Head of caudate nucleus (tissue), 42 donors: Measurements from ENCODE around the gene NDUFS7.

ENCODE experiments used
- DNase-seq, 42 donors: peaks; one replicate each; pipeline versions ENCODE4 v3.0.0 to v3.0.0-alpha.2; 2020 to 2021; ENCODE audit warnings: mixed read lengths in 7 of 42
- intact Hi-C: fragments of 100-400 bp; cut with DNase I; formaldehyde crosslinking; loops from one replicate; pipeline ENCODE4 v1.15.0; 2022

Gene NDUFS7

DNA sequence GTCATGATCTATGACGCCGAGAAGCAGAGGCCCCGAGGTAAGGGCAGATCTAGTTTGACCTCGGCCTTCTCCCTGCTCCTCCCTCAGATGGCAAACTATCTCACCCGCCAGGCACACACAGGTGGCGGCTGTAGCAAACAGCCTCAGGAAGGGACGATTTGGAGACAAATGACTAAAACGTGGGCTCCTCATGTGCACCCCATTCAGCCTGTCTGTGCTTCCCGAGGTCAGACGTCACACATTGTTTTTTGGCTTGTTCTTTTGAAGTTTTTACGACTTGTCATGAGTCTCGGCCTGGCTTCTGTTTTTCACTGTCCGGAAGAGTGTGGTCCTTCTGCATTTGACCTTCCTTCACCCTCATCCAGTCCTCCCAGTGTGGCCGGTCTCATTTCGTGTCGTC lies 38.7 kb downstream of the NDUFS7 start:
- DNase-seq = no peak
- intact Hi-C loops = no loop called here

DNA sequence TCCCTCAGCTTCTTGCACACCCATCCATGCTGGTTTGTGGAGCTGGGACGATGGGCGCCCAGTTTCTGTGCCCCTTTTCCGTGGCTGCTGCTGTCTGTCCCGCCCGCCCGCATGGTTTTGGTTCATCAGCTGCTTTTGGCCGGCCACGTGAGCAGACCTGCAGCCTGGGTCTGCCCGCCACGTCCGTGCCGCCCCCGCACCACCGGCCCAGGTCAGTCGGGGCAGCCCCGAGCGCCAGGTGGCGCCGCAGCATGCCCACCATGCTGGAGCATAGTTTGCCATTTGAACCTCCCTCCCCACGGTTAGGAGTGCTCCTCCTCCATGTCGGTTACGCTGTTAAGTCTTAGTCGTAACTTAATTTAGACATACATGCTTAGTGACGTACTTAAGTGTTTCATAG lies 39.2 kb downstream of the NDUFS7 start:
- intact Hi-C loops = no loop called here
- no peak for DNase-seq

DNA sequence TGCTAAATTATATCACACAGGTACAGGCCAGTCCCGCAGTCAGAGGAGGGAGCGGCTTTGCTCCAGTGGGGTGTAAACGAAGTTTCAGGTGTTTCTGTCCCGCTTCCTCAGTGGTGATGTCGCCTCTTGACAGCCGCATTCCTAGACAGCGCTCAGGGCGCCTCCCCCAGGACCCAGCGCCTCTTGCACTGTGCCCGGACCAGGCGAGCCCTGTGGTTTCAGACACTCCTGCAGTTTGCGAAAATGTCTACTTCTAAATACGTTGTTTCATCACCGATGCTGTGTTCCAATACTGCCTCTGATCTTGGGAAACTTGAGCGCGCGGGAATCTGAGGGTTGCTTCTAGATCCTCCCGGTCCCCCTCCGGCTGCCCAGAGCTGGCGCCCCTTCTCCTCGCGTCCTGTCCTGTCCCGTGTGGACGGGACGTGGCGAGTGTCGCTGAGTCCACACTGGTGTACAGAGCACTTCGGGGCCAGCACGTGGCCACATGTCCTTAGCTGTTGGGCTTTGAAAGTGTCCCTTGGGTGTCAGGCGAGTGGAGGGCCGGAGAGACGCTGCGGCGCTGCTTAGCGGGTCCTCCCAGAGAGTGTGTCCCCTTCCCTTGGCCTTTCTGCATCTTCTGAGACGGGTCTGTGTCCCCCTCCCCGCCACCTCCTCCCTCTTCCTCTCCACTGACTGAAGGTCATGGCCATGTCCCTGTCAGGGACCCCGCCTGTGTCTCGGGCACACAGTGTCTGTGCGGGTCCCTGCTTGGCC lies 39.9 kb downstream of the NDUFS7 start:
- intact Hi-C loops = no loop called here
- no peak for DNase-seq

DNA sequence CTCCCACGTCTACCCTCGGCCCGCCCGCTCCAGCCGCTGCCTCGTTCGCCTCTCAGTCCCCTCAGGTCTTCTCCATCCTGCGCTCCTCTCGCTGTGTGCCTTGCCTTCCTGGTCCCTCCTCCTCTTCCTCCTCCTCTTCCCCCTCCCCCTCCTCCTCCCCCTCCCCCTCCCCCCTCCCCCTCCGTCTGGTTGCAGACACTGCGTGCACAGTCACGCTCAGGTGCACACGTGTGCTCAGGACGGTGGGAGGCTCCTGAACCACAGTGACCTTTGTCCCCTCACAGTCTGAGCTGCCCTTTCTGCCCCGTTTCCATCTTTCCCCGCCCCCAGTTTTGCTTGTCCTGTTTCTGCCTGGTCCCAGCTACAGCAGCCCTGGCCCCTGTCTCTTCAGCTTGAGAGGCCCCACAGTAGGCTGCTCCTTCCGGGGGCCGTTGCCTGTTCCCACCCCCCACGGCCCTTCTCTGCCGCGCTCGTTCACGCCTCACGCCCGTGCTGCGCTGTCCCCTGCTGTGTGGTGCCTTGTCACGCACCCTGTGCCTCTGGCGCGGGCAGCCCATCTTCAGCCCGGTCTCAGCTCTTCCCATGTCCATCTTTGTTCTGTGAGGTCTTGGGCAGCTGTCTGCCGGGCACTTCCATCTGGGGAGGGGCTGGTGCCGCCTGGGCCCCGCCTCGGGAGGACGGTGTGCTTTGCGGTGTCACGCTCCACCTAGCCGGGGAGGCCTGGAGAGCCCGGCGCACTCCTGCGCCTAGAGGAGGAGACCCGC lies 40.7 kb downstream of the NDUFS7 start:
- intact Hi-C loops = no loop called here
- no peak for DNase-seq

DNA sequence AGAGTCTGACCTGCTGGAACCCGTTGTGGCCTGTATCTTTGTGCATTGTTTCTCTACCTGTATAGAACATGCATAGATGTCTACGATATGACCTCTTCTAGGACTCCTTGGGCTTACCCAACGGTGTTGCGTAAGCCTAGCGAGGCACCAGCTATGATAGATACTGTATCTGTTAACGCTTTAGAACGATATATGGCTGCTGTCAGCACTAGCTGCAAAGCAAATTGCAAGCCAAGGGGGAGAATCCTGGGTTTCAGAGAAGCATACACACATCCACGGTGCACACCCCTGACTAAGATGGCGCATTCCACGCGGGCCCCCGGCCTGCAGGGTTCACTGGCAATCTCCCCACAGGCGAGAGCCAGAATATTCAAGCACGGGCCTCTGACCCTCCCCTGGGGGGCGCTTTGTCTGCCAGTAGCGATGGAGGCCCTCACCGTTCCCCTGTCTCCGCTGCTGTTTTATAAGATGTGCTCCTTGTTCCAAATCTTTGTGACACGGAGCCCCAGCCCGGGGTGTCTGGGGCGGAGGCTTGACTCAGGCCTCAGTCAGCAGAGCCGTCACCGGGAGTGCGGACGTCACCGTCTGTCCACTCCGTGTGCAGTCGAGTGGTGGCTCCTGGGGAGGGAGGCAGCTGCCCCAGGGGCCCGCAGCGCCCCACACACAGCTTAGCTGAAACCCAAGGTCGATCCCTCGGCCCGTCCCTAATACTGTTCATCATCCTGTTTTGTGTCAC lies 41.6 kb downstream of the NDUFS7 start:
- intact Hi-C loops = no loop called here
- DNase-seq = no peak

DNA sequence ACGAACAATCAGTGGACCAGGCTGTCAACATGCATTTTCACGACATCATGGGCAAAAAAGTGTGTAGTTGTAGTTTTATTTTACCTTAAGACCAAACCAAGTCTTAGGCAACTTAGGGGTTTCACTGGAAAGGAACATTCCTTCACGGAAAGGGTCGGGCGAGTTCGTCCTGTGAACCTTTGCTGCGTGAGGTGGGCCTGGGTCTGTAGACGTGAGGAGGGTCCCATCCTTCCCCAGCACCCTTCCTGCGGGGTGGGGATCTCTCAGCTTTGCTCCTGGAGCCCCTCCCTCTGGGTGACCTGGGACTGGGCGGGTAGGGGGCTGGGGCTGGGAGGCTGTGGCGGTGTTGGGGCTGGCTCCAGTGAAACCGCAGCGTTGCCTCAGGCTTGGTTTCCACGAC lies 42.2 kb downstream of the NDUFS7 start:
- intact Hi-C loops = no loop called here
- no peak for DNase-seq

DNA sequence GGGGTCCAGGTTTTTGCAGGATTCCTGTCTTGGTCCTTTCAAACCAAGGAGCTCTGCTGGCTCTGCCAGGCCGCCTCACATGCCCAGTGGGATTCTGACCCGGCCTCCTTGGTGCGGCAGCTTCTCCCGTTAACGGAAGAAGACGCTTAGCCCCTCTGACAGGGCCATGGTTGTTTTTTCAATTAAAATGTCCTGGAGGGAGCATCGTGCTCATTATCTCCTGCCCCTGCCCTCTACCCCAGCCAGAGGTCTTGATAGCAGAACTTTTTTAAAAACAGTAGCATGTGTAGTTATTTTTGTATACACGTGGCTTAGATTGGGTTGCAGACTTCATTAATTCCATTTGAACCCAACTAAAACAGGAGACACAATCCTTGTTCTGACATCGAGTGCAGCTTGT lies 43.0 kb downstream of the NDUFS7 start:
- intact Hi-C loops = no loop called here
- DNase-seq = no peak

DNA sequence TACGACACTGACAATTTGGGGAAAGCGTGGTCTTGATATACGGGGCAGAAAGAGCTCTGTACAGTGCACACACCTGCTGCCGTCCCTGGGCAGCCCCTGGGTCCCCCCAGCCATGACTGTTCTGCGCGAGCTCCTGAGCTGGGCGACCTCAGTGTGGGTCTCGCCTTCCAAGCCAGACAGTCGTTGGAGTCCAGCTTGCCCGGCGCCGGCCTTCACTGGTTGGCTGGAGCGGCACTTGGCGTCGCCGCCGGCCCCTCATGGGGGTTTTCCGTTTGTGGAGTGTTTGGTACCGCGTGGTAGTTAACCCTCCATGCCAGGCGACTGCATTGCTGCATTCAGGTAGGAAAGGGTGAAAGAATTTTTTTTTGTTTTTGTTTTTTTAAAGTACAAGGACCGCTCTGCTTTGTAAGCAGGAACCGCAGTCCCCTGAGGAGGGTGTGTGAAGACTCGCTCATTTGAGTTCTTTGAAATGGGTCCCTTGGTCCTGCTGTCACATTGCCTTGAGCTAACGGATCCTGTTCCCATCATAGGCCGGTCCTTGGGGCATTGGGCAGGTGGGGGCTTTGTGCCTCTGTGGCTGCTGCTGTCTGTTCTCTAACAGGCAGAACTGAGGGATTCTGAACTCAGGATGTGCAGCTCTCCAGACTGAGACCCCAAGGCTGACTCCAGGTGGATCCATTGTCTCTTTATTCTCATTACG lies 43.7 kb downstream of the NDUFS7 start:
- intact Hi-C loops = no loop called here
- peak in 7 of 42 donors; percentile 40 to 69 (median 49) for DNase-seq

DNA sequence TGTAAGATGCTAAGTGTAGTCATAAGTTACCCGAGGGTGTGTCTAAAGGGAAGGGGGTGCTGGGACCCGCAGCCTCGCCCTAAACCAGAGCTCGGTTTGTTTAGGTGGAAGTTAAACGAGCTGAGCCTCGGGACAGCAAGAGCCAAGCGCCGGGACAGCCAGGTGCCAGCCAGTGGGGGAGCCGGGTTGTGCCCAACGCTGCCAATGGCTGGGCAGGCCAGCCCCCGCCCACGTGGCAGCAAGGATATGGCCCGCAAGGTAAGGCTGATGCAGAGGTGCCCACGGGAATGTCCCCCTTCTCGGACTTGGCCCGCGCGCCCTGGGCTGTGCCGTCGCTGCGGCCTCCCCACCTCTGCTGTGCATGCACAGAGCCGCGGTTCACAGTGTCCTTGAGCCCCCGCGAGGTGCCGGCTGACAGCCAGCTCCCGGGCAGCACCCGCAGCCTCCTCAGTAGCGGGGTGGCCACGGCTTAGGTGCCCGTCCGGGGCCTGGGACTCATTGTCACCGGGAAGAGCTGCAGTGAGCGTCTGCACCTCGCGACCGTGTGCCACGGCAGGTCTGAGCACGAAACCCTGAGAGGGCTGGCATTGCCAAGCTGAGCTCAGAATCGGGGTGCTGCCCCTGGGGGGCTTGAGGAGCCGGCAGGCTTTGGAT lies 45.2 kb downstream of the NDUFS7 start:
- no peak for DNase-seq
- intact Hi-C loops = no loop called here

DNA sequence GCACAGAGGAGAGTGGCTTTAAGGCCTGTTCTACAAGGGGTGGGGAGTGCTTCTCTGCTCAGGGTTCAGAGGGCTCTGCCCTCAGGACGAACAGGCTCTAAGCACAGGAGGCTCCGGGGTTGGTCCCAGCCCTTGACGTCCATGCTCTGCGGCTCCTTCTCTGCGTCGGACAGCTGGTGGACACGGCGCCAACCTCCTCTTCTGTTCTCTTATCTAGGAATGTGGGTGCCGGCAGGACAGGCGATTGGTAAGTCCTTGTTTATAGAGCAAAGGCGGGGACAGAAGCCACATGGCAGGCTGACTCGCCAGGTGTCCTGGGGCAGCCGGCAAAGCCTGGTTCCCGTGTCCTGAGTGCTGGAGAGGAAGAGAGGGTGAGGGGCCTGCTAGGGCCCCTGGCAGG lies 46.0 kb downstream of the NDUFS7 start:
- intact Hi-C loops = no loop called here
- no peak for DNase-seq

DNA sequence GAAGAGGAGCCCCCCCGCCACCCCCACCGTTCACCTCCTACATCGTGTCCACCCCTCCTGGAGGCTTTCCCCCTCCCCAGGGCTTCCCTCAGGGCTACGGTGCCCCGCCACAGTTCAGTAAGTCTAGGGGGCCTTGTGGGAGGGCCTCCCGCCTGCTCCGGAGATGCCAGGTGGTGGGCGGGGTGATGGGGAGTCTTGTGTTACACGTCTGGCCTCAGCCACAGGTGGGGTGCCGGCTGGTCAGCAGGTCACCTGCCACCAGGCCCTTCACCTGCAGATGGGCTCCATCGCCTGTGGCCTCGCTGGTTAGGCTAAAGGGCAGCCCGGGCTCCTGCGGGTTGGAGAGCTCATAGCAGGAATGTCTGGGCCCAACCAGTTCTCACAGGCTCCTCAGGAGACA lies 46.5 kb downstream of the NDUFS7 start:
- DNase-seq = no peak
- intact Hi-C loops = no loop called here

DNA sequence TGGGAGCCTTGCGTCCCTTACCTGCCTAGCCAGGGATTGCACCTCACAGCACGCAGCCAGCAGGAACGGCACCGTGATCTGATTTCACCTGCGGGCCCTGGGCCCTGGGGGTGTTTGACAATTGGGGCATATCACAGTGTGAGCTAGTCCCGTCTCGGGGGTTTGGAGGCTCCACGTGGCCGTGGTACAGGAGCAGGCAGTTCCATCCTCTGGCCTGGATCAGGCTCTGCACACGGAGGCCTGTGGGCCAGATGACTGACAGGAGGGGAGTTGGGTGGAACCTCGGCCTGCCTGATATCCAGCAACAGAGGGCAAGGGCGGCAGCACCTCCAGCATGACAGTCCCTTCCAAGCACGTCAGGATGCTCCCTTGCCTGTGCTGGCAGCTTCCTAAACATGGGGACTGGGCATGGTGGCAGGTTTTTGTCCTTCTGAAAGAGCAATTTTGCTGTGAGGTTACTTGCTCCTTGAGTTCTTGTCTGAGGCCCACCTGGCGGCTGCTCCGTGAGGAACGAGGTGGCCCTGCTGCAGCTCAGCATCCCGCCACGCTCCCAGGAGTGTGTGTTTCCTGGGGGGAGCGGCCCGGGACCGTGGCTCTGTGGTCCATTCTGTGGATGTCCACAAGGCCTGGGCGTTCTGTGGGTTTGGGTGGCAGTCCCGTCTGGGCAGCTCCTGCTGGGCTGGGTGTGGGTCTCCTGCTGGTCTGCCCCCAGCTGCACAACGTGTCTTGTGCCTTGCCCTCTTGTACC lies 48.2 kb downstream of the NDUFS7 start:
- intact Hi-C loops = no loop called here
- DNase-seq = no peak

DNA sequence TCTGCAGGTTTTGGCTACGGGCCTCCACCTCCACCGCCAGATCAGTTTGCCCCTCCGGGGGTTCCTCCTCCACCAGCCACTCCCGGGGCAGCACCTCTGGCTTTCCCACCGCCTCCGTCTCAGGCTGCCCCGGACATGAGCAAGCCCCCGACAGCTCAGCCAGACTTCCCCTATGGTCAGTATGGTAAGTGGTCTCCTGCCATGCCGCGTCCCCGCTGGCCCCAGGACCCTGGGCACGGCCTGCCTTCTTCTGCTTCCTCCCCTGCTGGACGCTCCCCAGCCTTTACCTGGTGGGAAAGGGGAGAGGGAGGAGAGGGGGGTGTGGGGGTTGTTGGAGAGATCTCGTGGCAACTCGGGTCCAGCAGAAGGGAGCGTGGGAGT lies 48.8 kb downstream of the NDUFS7 start:
- no peak for DNase-seq
- intact Hi-C loops = no loop called here

DNA sequence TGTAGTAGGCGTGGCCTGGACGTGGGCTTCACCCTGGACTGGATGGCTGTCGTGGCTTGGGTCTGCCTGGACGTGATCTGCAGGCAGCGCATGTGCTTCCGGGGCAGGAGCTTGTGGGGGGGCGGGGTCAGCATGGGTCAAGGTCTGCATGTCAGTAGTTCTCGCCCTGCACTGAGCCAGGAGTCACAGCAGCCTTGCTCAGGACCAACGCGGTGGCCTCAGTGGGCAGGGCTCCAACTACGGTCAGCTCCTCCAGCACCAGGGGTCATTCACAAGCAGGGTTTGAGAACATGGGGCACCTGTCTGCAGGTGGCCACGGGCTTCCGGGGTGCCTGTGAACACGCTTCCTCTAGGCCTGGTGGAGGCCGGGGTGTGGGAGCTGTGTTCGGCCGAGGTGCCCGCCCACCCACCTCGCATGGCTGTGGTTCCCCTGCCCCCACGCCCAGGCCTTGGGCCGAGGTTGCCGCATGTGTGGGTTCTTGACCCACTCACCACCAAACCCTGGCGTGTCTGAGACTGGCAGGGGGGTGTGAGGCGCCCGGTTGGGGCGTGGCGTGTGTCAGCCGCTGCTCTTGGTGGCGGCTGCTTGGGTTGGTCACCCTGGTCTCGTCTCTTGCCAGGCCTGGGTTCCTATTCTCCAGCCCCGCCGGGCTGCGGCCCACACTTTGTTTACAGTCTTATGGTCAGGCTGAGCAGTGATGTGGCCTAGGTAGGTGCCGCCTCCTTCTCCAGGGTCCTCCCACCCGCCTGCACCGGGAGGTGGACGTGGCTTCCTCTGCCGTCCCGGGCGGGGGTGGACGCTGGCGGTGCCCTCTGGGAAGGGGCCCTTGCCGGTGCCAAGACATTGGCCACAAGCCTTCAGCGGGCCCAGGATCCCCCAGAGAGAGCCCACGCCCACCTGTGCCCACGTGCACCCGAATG lies 49.7 kb downstream of the NDUFS7 start:
- DNase-seq = no peak
- intact Hi-C loops = no loop called here

DNA sequence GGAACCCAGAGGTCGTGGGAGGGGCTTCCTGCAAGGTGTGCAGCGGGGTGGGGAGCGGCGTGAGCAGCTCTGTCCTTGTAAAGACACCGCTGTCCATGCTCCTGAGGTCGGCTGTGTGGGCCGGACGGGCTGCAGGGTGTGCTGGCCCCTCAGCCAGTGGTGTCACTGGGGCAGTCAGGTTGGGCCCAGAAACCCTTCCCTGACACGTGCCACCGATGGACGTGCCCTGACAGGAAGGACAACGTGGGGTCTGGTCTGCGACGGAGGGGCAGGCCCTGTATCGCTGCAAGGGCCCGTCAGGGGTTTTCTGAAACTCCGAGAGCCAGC lies 50.3 kb downstream of the NDUFS7 start:
- no peak for DNase-seq
- intact Hi-C loops = no loop called here

DNA sequence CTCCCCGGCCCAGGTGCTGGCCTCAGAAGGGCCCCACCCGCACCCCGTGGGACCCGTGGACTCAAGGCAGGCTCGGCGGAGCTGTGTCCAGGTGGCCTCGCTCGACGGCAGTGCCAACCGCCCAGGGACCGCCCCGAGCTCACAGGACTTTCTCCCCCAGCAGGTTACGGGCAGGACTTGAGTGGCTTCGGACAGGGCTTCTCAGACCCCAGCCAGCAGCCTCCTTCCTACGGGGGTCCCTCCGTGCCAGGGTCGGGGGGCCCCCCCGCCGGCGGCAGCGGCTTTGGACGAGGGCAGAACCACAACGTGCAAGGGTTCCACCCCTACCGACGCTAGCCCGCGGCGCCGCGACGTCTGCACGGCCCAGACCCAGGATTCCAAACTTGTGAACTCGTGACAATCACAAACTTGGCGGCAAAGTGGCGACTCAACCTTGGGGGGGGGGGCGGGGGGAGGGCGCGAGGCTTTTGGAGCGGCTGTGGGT lies 50.9 kb downstream of the NDUFS7 start:
- intact Hi-C loops = no loop called here
- DNase-seq = no peak

DNA sequence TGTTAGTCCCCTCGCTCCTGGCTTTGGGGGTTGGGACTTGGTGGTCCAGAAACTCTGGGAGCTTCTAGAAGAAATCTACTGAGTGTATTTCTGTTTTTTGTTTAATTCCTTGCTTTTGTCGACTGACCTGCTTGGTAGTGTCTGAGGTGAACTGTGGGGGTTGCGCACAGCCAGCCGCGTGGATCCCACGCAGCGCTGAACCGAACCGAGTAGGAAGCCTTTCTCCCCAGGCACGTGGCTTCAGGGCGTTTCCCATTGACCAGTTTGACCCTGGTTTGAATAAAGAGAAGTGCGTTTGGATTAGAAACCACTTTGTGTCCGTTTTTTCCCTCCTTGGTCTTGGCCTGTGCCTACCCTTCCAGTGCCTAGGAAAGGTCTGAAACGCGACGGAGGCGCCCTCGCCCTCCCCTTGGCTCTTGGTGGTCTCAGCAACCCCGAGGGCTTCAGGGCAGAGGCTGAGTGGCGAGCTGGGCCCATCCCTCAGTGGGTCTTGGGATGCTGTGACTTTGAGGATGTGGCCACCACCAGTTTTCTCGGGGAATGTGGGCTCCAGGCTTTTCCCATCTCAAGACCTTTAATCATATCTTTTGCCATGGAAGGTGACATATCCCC lies 51.8 kb downstream of the NDUFS7 start:
- intact Hi-C loops = no loop called here
- DNase-seq = no peak
